ENCODE measurements around the gene TM9SF2.
"Not testable (repeated sequence)": the region's sequence is repeated elsewhere in the genome, so short reads cannot be mapped to it uniquely, and the experiment has no call there.

Gene TM9SF2

GRCh38 chr13:99501184-99501847, at the start of gene TM9SF2:
Gene TM9SF2, plus strand, starts transcription at chr13:99501472. Its CDS starts 135 bp downstream, at chr13:99501607.
- Histone ChIP-seq H3K4me3 (peak within 1 kb of the TSS; percentile 76 to 94 (median 90)), H3K27ac (peak within 1 kb of the TSS; percentile 71 to 97 (median 91))

GRCh38 chr13:99454518-99455183, 46.6 kb upstream of the TM9SF2 start:
- H3K4me3 ChIP-seq, result no peak overlapping the region
- H3K27ac ChIP-seq, result no peak overlapping the region

GRCh38 chr13:99459099-99459850, 42.0 kb upstream of the TM9SF2 start:
- H3K4me3 ChIP-seq, result no peak overlapping the region
- H3K27ac ChIP-seq, result no peak overlapping the region

GRCh38 chr13:99460802-99461201, 40.5 kb upstream of the TM9SF2 start:
- not testable (repeated sequence) for H3K4me3 ChIP-seq, H3K27ac ChIP-seq

GRCh38 chr13:99463646-99464397, 37.5 kb upstream of the TM9SF2 start:
- Histone ChIP-seq H3K27ac (peak overlapping the region in 7 of 21 experiments; percentile 20 to 75 (median 74)), H3K4me3 (no peak overlapping the region)

DNA sequence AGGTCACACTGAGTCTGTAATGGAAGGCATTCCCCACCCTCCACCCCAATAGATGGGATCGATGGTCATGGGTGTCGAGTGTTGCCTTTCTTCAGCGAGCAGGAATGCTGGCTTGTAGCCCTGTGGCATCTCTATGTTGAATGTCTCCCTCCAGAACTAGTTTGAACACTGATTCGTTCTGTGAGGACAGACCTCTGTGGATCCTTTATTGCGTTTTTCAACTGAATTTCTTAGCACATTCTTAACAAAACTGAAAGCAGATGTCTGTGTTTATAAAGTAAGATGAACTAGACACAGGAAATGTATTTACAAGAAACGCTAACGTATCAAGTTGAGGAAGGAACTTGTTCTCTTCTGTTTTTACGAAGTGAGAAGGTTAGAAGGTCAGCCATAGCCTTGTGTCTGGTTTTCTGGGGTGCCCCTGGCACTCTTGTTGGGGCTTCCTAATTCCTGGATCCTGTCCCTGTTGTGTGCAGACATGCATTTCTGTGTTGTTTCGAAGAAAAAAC, 36.8 kb upstream of the TM9SF2 start:
- Histone ChIP-seq H3K27ac (peak overlapping the region in 9 of 21 experiments; percentile 20 to 75 (median 69)), H3K4me3 (no peak overlapping the region)

- Histone ChIP-seq H3K27ac (no peak overlapping the region), H3K4me3 (no peak overlapping the region)
Measured at GRCh38 chr13:99465454-99465853, 35.8 kb upstream of the TM9SF2 start.

- H3K4me3 ChIP-seq, result no peak overlapping the region
Measured at GRCh38 chr13:99467764-99468163, 33.5 kb upstream of the TM9SF2 start.

GRCh38 chr13:99469041-99469440, 32.2 kb upstream of the TM9SF2 start:
- no peak overlapping the region for H3K4me3 ChIP-seq
- H3K27ac ChIP-seq, result no peak overlapping the region

More at GRCh38 chr13:99467764-99468163, 33.5 kb upstream of the TM9SF2 start:
- H3K27ac ChIP-seq, result no peak overlapping the region

DNA sequence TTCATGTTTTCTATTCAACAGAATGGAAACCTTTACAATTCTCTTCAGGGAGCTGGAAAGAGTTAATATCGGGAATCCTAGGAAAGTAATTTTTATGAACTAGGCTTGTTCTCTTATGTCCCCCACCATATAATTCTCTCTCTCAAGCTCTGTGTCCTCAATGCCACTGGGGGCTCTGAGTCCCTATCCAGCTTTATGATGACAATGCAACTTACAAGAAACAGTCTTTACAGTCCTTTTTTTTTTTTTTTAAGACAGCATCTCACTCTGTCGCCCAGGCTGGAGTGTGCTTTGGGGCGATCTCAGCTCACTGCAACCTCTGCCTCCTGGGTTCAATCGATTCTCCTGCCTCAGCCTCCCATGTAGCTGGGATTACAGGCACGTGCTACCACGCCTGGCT, 31.2 kb upstream of the TM9SF2 start:
- H3K27ac ChIP-seq, result no peak overlapping the region

GRCh38 chr13:99471221-99472121, 29.8 kb upstream of the TM9SF2 start:
- no peak overlapping the region for H3K27ac ChIP-seq

More for the DNA sequence above, 31.2 kb upstream of the TM9SF2 start:
- H3K4me3 ChIP-seq, result no peak overlapping the region

GRCh38 chr13:99472122-99472440, 29.2 kb upstream of the TM9SF2 start:
- H3K27ac ChIP-seq, result no peak overlapping the region
- no peak overlapping the region for H3K4me3 ChIP-seq

More at GRCh38 chr13:99471221-99472121, 29.8 kb upstream of the TM9SF2 start:
- H3K4me3 ChIP-seq, result no peak overlapping the region

DNA sequence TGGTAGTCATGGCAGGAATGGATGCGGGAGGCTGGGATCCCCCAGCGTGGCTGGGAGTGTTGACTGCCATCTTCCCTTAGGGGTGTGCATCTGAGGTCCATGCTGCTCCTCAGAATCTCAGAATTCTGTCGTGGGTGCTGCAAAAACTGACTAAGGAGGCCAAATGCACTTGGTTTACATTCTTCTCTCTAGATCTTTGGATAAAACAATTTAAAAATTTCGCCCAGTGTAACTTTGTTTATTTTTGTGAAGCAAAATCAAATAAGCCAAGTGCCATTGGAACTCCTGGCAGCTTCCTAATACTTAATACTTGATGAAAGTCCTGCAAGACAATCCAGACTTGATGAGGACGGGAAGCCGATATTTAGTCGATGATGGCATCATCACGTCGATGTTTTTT, 27.8 kb upstream of the TM9SF2 start:
- no peak overlapping the region for H3K4me3 ChIP-seq
- no peak overlapping the region for H3K27ac ChIP-seq

- Histone ChIP-seq H3K27ac (no peak overlapping the region), H3K4me3 (no peak overlapping the region)
Measured at GRCh38 chr13:99476648-99477047, 24.6 kb upstream of the TM9SF2 start.

GRCh38 chr13:99477493-99477892, 23.8 kb upstream of the TM9SF2 start:
- H3K4me3 ChIP-seq, result no peak overlapping the region

DNA sequence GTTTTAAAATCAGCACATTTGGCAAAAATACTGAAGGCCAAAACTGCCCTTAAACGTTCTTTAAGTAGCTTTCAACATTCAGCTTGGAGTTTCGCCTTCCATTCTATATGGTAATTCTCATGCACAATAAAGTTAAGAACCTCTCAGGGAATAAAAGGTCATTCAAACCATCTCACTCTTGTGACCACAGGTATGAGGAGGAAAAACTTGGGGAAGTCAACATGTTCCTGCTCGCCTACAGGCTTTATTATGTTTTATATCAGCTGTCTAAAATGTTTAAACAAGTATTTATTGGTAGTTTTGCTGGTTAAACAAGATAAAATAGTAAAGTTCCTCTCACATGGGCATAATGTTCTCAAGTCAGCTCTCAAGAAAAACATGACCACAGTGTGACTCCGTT, 19.9 kb upstream of the TM9SF2 start:
- Histone ChIP-seq H3K27ac (no peak overlapping the region), H3K4me3 (no peak overlapping the region)

More at GRCh38 chr13:99477493-99477892, 23.8 kb upstream of the TM9SF2 start:
- no peak overlapping the region for H3K27ac ChIP-seq

GRCh38 chr13:99484473-99484872, 16.8 kb upstream of the TM9SF2 start:
- peak overlapping the region in 1 of 21 experiments; percentile 1 for H3K27ac ChIP-seq
- H3K4me3 ChIP-seq, result no peak overlapping the region

- Histone ChIP-seq H3K27ac (no peak overlapping the region), H3K4me3 (no peak overlapping the region)
Measured at GRCh38 chr13:99486996-99487395, 14.3 kb upstream of the TM9SF2 start.

DNA sequence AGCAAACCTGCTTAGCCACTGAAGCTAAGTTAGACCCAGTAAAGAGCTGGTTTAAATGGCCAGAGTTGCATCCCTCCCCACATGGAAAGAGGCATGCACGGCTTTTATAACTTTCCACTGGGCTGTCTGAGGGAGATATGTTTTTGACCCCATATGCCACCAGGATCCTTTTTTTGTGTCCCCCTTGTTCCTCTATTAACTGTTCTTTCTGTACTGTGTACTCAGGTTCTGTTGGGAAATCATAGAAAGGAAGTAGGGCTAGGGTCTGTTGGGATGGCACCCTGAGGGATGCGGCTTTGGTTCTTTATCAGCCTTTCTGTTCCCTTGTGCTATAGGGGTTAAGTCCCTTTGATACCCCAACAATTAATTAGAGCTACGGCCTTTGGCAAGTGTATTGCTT, 12.2 kb upstream of the TM9SF2 start:
- H3K27ac ChIP-seq, result no peak overlapping the region

More for the DNA sequence above, 12.2 kb upstream of the TM9SF2 start:
- H3K4me3 ChIP-seq, result no peak overlapping the region

All from skin epidermis (tissue), 12 donors.